Tibial artery (tissue), 4 donors: ENCODE measurements around the gene TRIM50.
"Not testable (repeated sequence)": the region's sequence is repeated elsewhere in the genome, so short reads cannot be mapped to it uniquely, and the experiment has no call there.

Experiments used
- DNase-seq, 2 donors: peaks; one replicate each; pipeline ENCODE4 v3.0.0-alpha.2; 2019
- H3K27ac ChIP-seq, 2 donors: fragments of 200-600 bp; sonication (generic) in 1 of 2; 1 replicate in 1 of 2; 2 replicates in 1 of 2; pipeline ENCODE4 v1.5.1; 2018 to 2019; ENCODE audit warnings: mild to moderate bottlenecking in 1 of 2
- H3K27me3 ChIP-seq, 2 donors: fragments of 200-600 bp; sonication (generic) in 1 of 2; one replicate each; pipeline versions ENCODE4 v1.5.1 to v1.6.0; 2016 to 2019
- H3K36me3 ChIP-seq, 3 donors: fragments of 200-600 bp; sonication (generic) in 2 of 3; one replicate each; pipeline ENCODE4 v1.5.1; 2016 to 2019; ENCODE audit warnings: mild to moderate bottlenecking in 2 of 3
- H3K4me1 ChIP-seq, 4 donors: fragments of 200-600 bp; sonication (generic) in 2 of 4; 1 replicate in 3 of 4; 2 replicates in 1 of 4; pipeline ENCODE4 v1.5.1; 2016 to 2019
- H3K4me3 ChIP-seq, 2 donors: fragments of 200-600 bp; sonication (generic) in 1 of 2; 1 replicate in 1 of 2; 2 replicates in 1 of 2; pipeline ENCODE4 v1.5.1; 2018 to 2019; ENCODE audit warnings: mild to moderate bottlenecking in 2 of 2
- H3K9me3 ChIP-seq, 3 donors: fragments of 200-600 bp; sonication (generic) in 1 of 3; one replicate each; pipeline ENCODE4 v1.5.1; 2016 to 2019
- intact Hi-C: fragments of 100-400 bp; cut with DNase I; formaldehyde crosslinking; loops from one replicate; pipeline ENCODE4 v1.15.0; 2023; ENCODE audit warnings: low total_unique reads

The TRIM50 gene

DNA sequence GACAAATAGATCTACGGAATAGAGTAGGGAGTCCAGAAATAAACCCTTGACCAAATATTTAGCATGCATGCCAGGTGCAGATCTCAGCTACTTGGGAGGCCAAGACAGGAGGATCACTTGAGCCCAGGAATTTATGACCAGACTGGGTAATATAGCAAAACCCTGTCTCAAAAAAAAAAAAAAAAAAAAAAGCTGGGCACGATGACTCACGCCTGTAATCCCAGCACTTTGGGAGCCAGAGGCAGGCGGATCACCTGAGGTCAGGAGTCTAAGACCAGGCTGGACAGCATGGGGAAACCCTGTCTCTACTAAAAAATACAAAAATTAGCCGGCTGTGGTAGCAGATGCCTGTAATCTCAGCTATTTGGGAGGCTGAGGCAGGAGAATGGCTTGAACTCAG lies 50.7 kb downstream of the TRIM50 start:
- H3K27me3 ChIP-seq, H3K9me3 ChIP-seq, H3K36me3 ChIP-seq, H3K27ac ChIP-seq, DNase-seq, intact Hi-C loops, H3K4me3 ChIP-seq, H3K4me1 ChIP-seq: not testable (repeated sequence)

- DNase-seq, intact Hi-C loops, H3K4me1 ChIP-seq, H3K4me3 ChIP-seq, H3K9me3 ChIP-seq, H3K27me3 ChIP-seq, H3K27ac ChIP-seq, H3K36me3 ChIP-seq: not testable (repeated sequence)
These were observed 60.1 kb downstream of the TRIM50 start for GRCh38 chr7:73267813-73268212.

GRCh38 chr7:73266719-73267368 lies 61.0 kb downstream of the TRIM50 start:
- H3K4me3 ChIP-seq, H3K27me3 ChIP-seq, H3K36me3 ChIP-seq, H3K9me3 ChIP-seq, intact Hi-C loops, H3K27ac ChIP-seq, H3K4me1 ChIP-seq, DNase-seq: not testable (repeated sequence)
